Heart left ventricle (tissue), 16 donors: ENCODE data around the gene CERS5. TPM values are rescaled to one million over a fixed set of nuclear protein-coding genes. Genes with fewer than 3 reads are reported as not detected.

Experiments used
- ATAC-seq, 4 donors: fragments of 200-7000 bp; cut with Tn5 transposase; one replicate each; pipeline ENCODE4 v1.9.1; 2020 to 2022; ENCODE audit warnings: moderate library complexity in 4 of 4, mild to moderate bottlenecking in 3 of 4, moderate number of reproducible peaks in 1 of 4
- DNase-seq, 5 donors: peaks; one replicate each; pipeline ENCODE4 v3.0.0-alpha.2; 2020
- H3K27ac ChIP-seq, 12 donors: fragments of 200-600 bp; sonication (generic) in 4 of 12; one replicate each; pipeline versions ENCODE4 v1.5.0 to v1.8.0; 2016 to 2022; ENCODE audit warnings: mild to moderate bottlenecking in 2 of 12
- H3K27me3 ChIP-seq, 9 donors: fragments of 200-600 bp; sonication (generic) in 2 of 9; one replicate each; pipeline versions ENCODE4 v1.5.1 to v1.8.0; 2016 to 2022; ENCODE audit warnings: mild to moderate bottlenecking in 3 of 9
- H3K36me3 ChIP-seq, 9 donors: fragments of 200-600 bp; sonication (generic) in 2 of 9; one replicate each; pipeline versions ENCODE4 v1.5.0 to v1.8.0; 2018 to 2022; ENCODE audit warnings: mild to moderate bottlenecking in 2 of 9
- H3K4me1 ChIP-seq, 12 donors: fragments of 200-600 bp; sonication (generic) in 4 of 12; one replicate each; pipeline versions ENCODE4 v1.5.0 to v1.8.0; 2016 to 2022; ENCODE audit warnings: mild to moderate bottlenecking in 3 of 12
- H3K4me3 ChIP-seq, 12 donors: fragments of 200-600 bp; sonication (generic) in 4 of 12; one replicate each; pipeline versions ENCODE4 v1.5.0 to v1.8.0; 2017 to 2022; ENCODE audit warnings: mild to moderate bottlenecking in 9 of 12, moderate library complexity in 4 of 12
- H3K9me3 ChIP-seq, 12 donors: fragments of 200-600 bp; sonication (generic) in 4 of 12; one replicate each; pipeline versions ENCODE4 v1.5.0 to v1.8.0; 2016 to 2022; ENCODE audit warnings: mild to moderate bottlenecking in 1 of 12
- POLR2A ChIP-seq, 2 donors: fragments of 450-650 bp; IDR thresholded peaks; one replicate each; pipeline ENCODE4 v1.6.1; 2017; ENCODE audit warnings: antibody characterized with exemption in 2 of 2, mild to moderate bottlenecking in 2 of 2, moderate library complexity in 2 of 2
- WGBS, 4 donors: extraction: QIAGEN DNeasy Blood & Tissue Kit in 2 of 4; methylation state at CpG; one replicate each; pipeline versions ENCODE4 v1.1.5 to v1.1.7; 2013 to 2018; 5-methylcytosine and 5-hydroxymethylcytosine counted together
- intact Hi-C, 10 donors: fragments of 100-400 bp; cut with DNase I; formaldehyde crosslinking; loops; one replicate each; pipeline versions ENCODE4 v1.11.1 to v1.14.2; 2022
- polyA plus RNA-seq, 2 donors: library from polyadenylated mRNA; stranded (reverse); fragments of 200-250 nt; gene quantifications; one replicate each; pipeline ENCODE4 v1.2.3, GENCODE V29; 2013
- total RNA-seq, 9 donors: library from RNA; depleted of rRNA in 2 of 9; stranded (reverse); fragments of >200 nt in 2 of 9; fragmentation: NEBNext Ultra II Directional in 3 of 9; extraction: Animal tissue kit (Norgen Biotek cat#: 25700) in 3 of 9; gene quantifications; one replicate each; pipeline versions ENCODE4 v1.1.0 to v1.2.4, GENCODE V29; 2016 to 2023
- TF ChIP-seq, protein P1 (sequence below), 12 donors: fragments of 200-600 bp; sonication (generic) in 4 of 12; IDR thresholded peaks; one replicate each; pipeline versions ENCODE4 v1.5.0 to v1.8.0; 2018 to 2022; ENCODE audit warnings: antibody characterized with exemption in 12 of 12, mild to moderate bottlenecking in 5 of 12
- donor health status: ischemic (EF 13 %, LVEDD 7.1; RV severe dilation, severe dysfunction).
- donor health status: healthy with polysubstance abuse.
- donor health status: DM: no; HTN: yes; CAD: no.
- donor health status: DM: no; HTN: no; CAD: no.
- donor health status: ischemic (EF 25% LVEDD 6.9; RV normal size, moderate dysfunction).
- donor health status: ischemic (EF 25% LVEDD 5.7; RV mildly dilated, moderate dysfunction).
- donor health status: healthy.
- donor health status: DM: yes; HTN: yes; CAD: no.
- donor health status: ischemic (EF 35%, LVEDD 5.7; RV mildly dilated, moderate dysfunction).
- donor health status: nonischemic (EF 11% LVEDD 7.7; RV severe dilation, severe dysfunction).
- donor health status: DM: yes; HTN: yes; CAD: no.
- donor health status: PGD.
- donor health status: ischemic (EF 29% LVEDD 5.4; RV normal size, mild dysfunction).
- donor health status: nonischemic (EF 23%, LVEDD 6.1; RV moderate dilation, normal function).

Gene CERS5
- total and polyA plus RNA-seq, 11 donors = 6.8 to 28.4 (median 11.7) TPM

DNA sequence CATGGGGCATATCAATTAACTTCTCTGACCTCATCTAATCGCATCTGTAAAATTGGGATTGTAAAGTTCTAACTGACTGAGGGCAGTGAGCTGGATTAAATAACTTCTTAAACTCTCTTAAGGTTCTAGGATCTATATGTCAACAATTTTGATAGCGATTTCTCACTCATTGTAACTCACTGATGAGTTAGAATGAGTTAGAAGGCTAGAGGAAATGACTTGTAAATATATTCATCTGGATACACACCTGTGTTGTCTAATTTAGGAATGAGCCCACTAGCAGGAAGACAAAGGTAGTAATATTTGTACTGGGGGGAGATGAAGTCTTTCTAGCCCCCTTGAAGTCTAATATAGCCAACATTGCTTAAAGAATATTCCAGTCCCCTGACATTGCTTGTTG lies 46.3 kb upstream of the CERS5 start:
- ATAC-seq (no peak), DNase-seq (no peak)
- Histone ChIP-seq H3K9me3 (no peaks in the 10 kb centered on the region), H3K27me3 (no peaks in the 10 kb centered on the region), H3K36me3 (peaks cover 0 to 29% (median 9%) of the 10 kb centered on the region in 9 donors), H3K27ac (no peak overlapping the region), H3K4me1 (peaks cover 0 to 32% (median 13%) of the 10 kb centered on the region in 12 donors), H3K4me3 (no peak overlapping the region)
- TF ChIP-seq, protein P1, sequence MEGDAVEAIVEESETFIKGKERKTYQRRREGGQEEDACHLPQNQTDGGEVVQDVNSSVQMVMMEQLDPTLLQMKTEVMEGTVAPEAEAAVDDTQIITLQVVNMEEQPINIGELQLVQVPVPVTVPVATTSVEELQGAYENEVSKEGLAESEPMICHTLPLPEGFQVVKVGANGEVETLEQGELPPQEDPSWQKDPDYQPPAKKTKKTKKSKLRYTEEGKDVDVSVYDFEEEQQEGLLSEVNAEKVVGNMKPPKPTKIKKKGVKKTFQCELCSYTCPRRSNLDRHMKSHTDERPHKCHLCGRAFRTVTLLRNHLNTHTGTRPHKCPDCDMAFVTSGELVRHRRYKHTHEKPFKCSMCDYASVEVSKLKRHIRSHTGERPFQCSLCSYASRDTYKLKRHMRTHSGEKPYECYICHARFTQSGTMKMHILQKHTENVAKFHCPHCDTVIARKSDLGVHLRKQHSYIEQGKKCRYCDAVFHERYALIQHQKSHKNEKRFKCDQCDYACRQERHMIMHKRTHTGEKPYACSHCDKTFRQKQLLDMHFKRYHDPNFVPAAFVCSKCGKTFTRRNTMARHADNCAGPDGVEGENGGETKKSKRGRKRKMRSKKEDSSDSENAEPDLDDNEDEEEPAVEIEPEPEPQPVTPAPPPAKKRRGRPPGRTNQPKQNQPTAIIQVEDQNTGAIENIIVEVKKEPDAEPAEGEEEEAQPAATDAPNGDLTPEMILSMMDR (IDR thresholded peaks at IDR 0.05) = no peak
- TF ChIP-seq POLR2A (IDR thresholded peaks at IDR 0.05) = no peak
- WGBS, 4 donors = 96 to 98% (median 97%) methylated on average over 2 of the region's 2 CpGs
- intact Hi-C loops = loop anchor here in 3 of 10 donors (5.0 kb wide), 2 partner anchors 69 to 99 kb away; partner anchors contain the start of gene LIMA1 (in 1 of the 3)

DNA sequence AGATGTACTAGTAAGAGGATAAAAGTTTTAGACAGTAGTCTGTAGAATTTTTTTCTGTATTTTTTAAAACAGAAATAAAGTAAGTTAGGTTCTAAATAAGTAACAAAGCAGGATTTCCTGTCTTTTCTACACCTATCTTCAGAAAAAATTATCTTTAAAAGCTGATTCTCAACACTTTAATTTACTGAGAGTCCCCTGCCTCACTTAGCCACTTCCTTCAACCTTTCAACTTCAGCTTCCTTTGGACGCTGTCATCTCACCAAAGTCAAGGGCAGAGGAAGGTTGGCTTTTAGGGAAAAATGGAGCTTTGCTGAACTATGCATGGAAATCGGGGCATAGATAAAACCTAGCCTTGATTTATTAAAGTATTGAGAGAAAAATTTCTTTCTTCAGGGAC lies 44.9 kb upstream of the CERS5 start:
- DNase-seq (no peak), ATAC-seq (peak in 1 of 4 donors; percentile 34)
- Histone ChIP-seq H3K4me1 (peaks cover 0 to 32% (median 13%) of the 10 kb centered on the region in 12 donors), H3K36me3 (peaks cover 0 to 33% (median 4%) of the 10 kb centered on the region in 9 donors), H3K9me3 (no peaks in the 10 kb centered on the region), H3K27ac (peak overlapping the region; percentile 19 to 83 (median 70)), H3K27me3 (no peaks in the 10 kb centered on the region), H3K4me3 (peak overlapping the region in 1 of 12 donors; percentile 26)
- WGBS, 4 donors = 55 to 63% (median 55%) methylated on average over 2 of the region's 2 CpGs
- no peak for TF ChIP-seq POLR2A (IDR thresholded peaks at IDR 0.05)
- TF ChIP-seq, protein P1 (IDR thresholded peaks at IDR 0.05) = no peak
- intact Hi-C loops = loop anchor here in 3 of 10 donors (5.0 kb wide), 2 partner anchors 70 to 100 kb away; partner anchors contain the start of gene LIMA1 (in 1 of the 3)

DNA sequence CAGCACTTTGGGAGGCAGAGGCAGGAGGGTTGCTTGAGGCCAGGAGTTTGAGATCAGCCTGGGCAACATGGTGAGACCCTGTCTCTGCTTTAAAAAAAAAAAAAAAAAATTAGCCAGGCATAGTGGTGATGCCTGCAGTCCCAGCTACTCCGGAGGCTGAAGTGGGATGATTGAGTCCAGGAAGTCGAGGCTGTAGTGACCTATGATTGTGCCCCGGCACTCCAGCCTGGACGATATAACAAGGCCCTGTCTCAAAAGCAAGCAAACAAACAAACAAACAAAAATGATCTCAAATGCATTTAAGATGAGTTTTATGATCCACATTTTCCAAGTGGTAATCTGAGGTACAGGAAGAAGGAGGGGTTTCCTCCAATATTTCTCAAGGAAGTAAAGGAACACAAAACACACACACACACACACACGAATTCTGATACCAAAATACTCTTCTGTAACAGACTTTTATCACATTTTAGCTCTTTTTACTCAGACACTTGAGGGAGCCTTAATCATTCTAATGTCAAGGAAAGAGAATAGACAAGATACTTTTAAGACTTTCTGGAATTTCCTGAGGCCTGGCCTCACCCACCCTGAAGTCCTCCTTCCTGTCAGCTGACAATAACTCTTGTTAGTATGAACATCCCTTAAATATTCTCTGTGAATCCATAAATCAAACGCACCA lies 44.4 kb upstream of the CERS5 start:
- Histone ChIP-seq H3K4me1 (peaks cover 0 to 32% (median 13%) of the 10 kb centered on the region in 12 donors), H3K36me3 (peaks cover 0 to 36% (median 8%) of the 10 kb centered on the region in 9 donors), H3K27ac (peak overlapping the region; percentile 19 to 83 (median 70)), H3K9me3 (no peaks in the 10 kb centered on the region), H3K27me3 (no peaks in the 10 kb centered on the region), H3K4me3 (peak overlapping the region in 1 of 12 donors; percentile 26)
- intact Hi-C loops = loop anchor here in 3 of 10 donors (5.0 kb wide), 2 partner anchors 71 to 101 kb away; partner anchors contain the start of gene LIMA1 (in 1 of the 3)
- 37 to 61% (median 47%) methylated on average over 6 of the region's 6 CpGs for WGBS, 4 donors
- TF ChIP-seq, protein P1 (IDR thresholded peaks at IDR 0.05) = peak in 4 of 12 donors; percentile 8 to 35 (median 28)
- TF ChIP-seq POLR2A (IDR thresholded peaks at IDR 0.05) = no peak
- ATAC-seq = peak in 3 of 4 donors; percentile 27 to 79 (median 64)
- DNase-seq = no peak

DNA sequence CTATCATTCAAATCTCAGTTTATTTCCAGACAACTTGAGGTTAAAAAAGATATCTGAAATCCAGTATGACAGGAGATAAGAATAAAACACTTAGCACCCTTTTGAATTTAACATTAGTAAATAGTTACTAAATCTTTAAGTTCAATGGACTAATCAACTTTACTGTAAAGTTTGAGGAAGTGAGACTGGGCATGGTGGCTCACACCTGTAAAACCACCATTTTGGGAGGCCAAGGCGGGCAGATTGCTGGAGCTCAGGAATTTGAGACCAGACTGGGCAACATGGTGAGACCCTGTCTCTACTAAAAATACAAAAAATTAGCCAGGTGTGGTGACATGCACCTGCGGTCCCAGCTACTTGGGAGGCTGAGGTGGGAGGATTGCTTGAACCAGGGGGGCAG lies 40.3 kb upstream of the CERS5 start:
- intact Hi-C loops = loop anchor here in 2 of 10 donors (5.0 to 10.0 kb wide), 2 partner anchors 105 to 107 kb away; no protein-coding TSS in a partner anchor
- Histone ChIP-seq H3K27ac (no peak overlapping the region), H3K36me3 (peaks cover 0 to 63% (median 43%) of the 10 kb centered on the region in 9 donors), H3K27me3 (no peaks in the 10 kb centered on the region), H3K9me3 (no peaks in the 10 kb centered on the region), H3K4me3 (no peak overlapping the region), H3K4me1 (peaks cover 0 to 18% (median 11%) of the 10 kb centered on the region in 12 donors)
- no peak for ATAC-seq
- 96 to 100% (median 99%) methylated on average over 2 of the region's 2 CpGs for WGBS, 4 donors
- TF ChIP-seq POLR2A (IDR thresholded peaks at IDR 0.05) = no peak
- TF ChIP-seq, protein P1 (IDR thresholded peaks at IDR 0.05) = no peak
- DNase-seq = no peak
